CD14-positive monocyte (primary cell): ENCODE measurements around the gene PIGM. TPM values are rescaled to one million over a fixed set of nuclear protein-coding genes. Genes with fewer than 3 reads are reported as not detected.

Experiments
- DNase-seq, 3 donors: peaks; one replicate each; pipeline ENCODE4 v3.0.0-alpha.2; 2011 to 2022
- H2AFZ ChIP-seq: 2 replicates; pipeline ENCODE4 v1.6.0; 2012; ENCODE audit warnings: mild to moderate bottlenecking, low read depth, low read length, inconsistent platforms; ENCODE audit not compliant: insufficient read depth, poor library complexity, severe bottlenecking
- H3K27ac ChIP-seq, 2 donors: 1 replicate in 1 of 2; 2 replicates in 1 of 2; pipeline ENCODE4 v1.5.1; 2012 to 2013; ENCODE audit warnings: low read length in 2 of 2, control low read depth in 1 of 2, inconsistent platforms in 1 of 2, low read depth in 1 of 2, mild to moderate bottlenecking in 1 of 2
- H3K27me3 ChIP-seq, 2 donors: one replicate each; pipeline versions ENCODE4 v1.6.0 to v1.6.1; 2011 to 2013; ENCODE audit warnings: low read length in 2 of 2; ENCODE audit not compliant: control insufficient read depth in 2 of 2, insufficient read depth in 2 of 2
- H3K36me3 ChIP-seq, 2 donors: replicated peaks in 1 of 2; 1 replicate in 1 of 2; 2 replicates in 1 of 2; pipeline versions ENCODE4 v1.5.1 to v1.6.1; 2012 to 2013; ENCODE audit warnings: low read length in 2 of 2, control low read depth in 1 of 2, inconsistent platforms in 1 of 2, mild to moderate bottlenecking in 1 of 2; ENCODE audit not compliant: insufficient read depth in 2 of 2, control insufficient read depth in 1 of 2
- H3K4me1 ChIP-seq, 2 donors: 1 replicate in 1 of 2; 2 replicates in 1 of 2; pipeline versions ENCODE4 v1.5.1 to v1.6.1; 2012 to 2013; ENCODE audit warnings: low read length in 2 of 2, control low read depth in 1 of 2, inconsistent platforms in 1 of 2, mild to moderate bottlenecking in 1 of 2, moderate library complexity in 1 of 2; ENCODE audit not compliant: insufficient read depth in 2 of 2, control insufficient read depth in 1 of 2
- H3K4me2 ChIP-seq: replicated peaks from 2 replicates; pipeline ENCODE3; 2012; ENCODE audit warnings: low read length, moderate library complexity, mild to moderate bottlenecking; ENCODE audit not compliant: poor library complexity, severe bottlenecking; ENCODE audit errors: extremely low read depth
- H3K4me3 ChIP-seq, 3 experiments: fragments of 200-600 bp in 1 of 3; sonication (generic) in 1 of 3; replicated peaks in 1 of 3; 1 replicate in 2 of 3; 2 replicates in 1 of 3; pipeline ENCODE4 v1.5.1; 2011 to 2013; ENCODE audit warnings: low read length in 3 of 3, mild to moderate bottlenecking in 3 of 3, control low read depth in 2 of 3, low read depth in 2 of 3, inconsistent platforms in 1 of 3, moderate library complexity in 1 of 3
- H3K79me2 ChIP-seq: 2 replicates; pipeline ENCODE4 v1.6.0; 2012; ENCODE audit warnings: mild to moderate bottlenecking, control low read depth, inconsistent platforms, low read length, moderate library complexity; ENCODE audit not compliant: insufficient read depth
- H3K9ac ChIP-seq: 2 replicates; pipeline ENCODE4 v1.6.0; 2017; ENCODE audit warnings: low read length, mild to moderate bottlenecking; ENCODE audit not compliant: insufficient read depth, poor library complexity, severe bottlenecking
- H3K9me3 ChIP-seq, 2 donors: replicated peaks in 1 of 2; 1 replicate in 1 of 2; 2 replicates in 1 of 2; pipeline versions ENCODE4 v1.5.1 to v1.6.1; 2012 to 2013; ENCODE audit warnings: low read length in 2 of 2, control low read depth in 1 of 2; ENCODE audit not compliant: control insufficient read depth in 1 of 2, insufficient read depth in 1 of 2
- H4K20me1 ChIP-seq: 2 replicates; pipeline ENCODE4 v1.6.0; 2012; ENCODE audit warnings: mild to moderate bottlenecking, low read length, control low read depth, moderate library complexity; ENCODE audit not compliant: insufficient read depth
- H3K27ac Mint-ChIP-seq, 7 donors: one replicate each; pipeline ENCODE4 v1.8.0; 2020; ENCODE audit warnings: mild to moderate bottlenecking in 7 of 7, mixed read lengths in 7 of 7, moderate library complexity in 6 of 7, inconsistent platforms in 2 of 7
- H3K27me3 Mint-ChIP-seq, 3 donors: one replicate each; pipeline ENCODE4 v1.8.0; 2021 to 2022; ENCODE audit warnings: low read depth in 3 of 3, mild to moderate bottlenecking in 3 of 3, mixed read lengths in 3 of 3, moderate library complexity in 3 of 3, inconsistent platforms in 1 of 3
- H3K36me3 Mint-ChIP-seq, 2 donors: one replicate each; pipeline ENCODE4 v1.8.0; 2020; ENCODE audit warnings: mixed read lengths in 2 of 2, inconsistent platforms in 1 of 2, mild to moderate bottlenecking in 1 of 2
- H3K4me1 Mint-ChIP-seq: one replicate; pipeline ENCODE4 v1.8.0; 2020; ENCODE audit warnings: mild to moderate bottlenecking, mixed read lengths
- H3K4me3 Mint-ChIP-seq, 2 donors: one replicate each; pipeline ENCODE4 v1.8.0; 2020; ENCODE audit warnings: mild to moderate bottlenecking in 2 of 2, mixed read lengths in 2 of 2, moderate library complexity in 1 of 2
- H3K9me3 Mint-ChIP-seq, 7 donors: one replicate each; pipeline ENCODE4 v1.8.0; 2020 to 2022; ENCODE audit warnings: mixed read lengths in 7 of 7, mild to moderate bottlenecking in 6 of 7, moderate library complexity in 6 of 7, inconsistent platforms in 2 of 7
- CTCF ChIP-seq: fragments of 200-600 bp; IDR thresholded peaks from one replicate; pipeline ENCODE4 v1.8.0; 2022; ENCODE audit warnings: antibody characterized with exemption, mild to moderate bottlenecking
- WGBS: methylation state at CpG from one replicate; pipeline ENCODE4 v1.1.5; 2013; ENCODE audit warnings: missing lambda C conversion rate; ENCODE audit not compliant: insufficient coverage; 5-methylcytosine and 5-hydroxymethylcytosine counted together
- intact Hi-C, 2 donors: fragments of 100-400 bp; cut with micrococcal nuclease; formaldehyde crosslinking; loops; one replicate each; pipeline versions ENCODE4 v1.15.0 to v1.15.1; 2023
- polyA plus RNA-seq, 3 donors: library from polyadenylated mRNA; depleted of rRNA in 1 of 3; unstranded in 2 of 3; stranded (reverse) in 1 of 3; fragments of 300-500 nt in 2 of 3; fragments of >200 nt in 1 of 3; fragmentation: Illumina TruSeq in 2 of 3; gene quantifications; 1 replicate in 2 of 3; 2 replicates in 1 of 3; pipeline ENCODE4 v1.2.3, GENCODE V29; 2012 to 2021

The PIGM gene
- polyA plus RNA-seq, 3 donors = 3.7 to 4.2 (median 4.0) TPM

GRCh38 chr1:160004425-160004824, 27.4 kb downstream of the PIGM start:
- TF ChIP-seq CTCF = no peak

GRCh38 chr1:160004001-160004400, 27.8 kb downstream of the PIGM start:
- Histone ChIP-seq H3K79me2 (no peaks in the 10 kb centered on the region), H4K20me1 (no peaks in the 10 kb centered on the region), H3K27me3 (peaks cover 0 to 5% of the 10 kb centered on the region in 2 donors), H3K4me3 (no peak overlapping the region), H3K4me1 (peaks cover 3 to 4% of the 10 kb centered on the region in 2 donors), H3K9ac (no peak overlapping the region), H3K4me2 (no peak overlapping the region), H3K9me3 (no peaks in the 10 kb centered on the region), H3K27ac (no peak overlapping the region), H3K36me3 (no peaks in the 10 kb centered on the region), H2AFZ (no peak overlapping the region)
- no peak overlapping the region for H3K27ac Mint-ChIP-seq
- no peak for DNase-seq
- no peaks in the 10 kb centered on the region for H3K36me3 Mint-ChIP-seq
- H3K9me3 Mint-ChIP-seq = peaks cover 0 to 2% (median 0%) of the 10 kb centered on the region in 7 donors
- peaks cover 5 to 10% (median 6%) of the 10 kb centered on the region in 3 donors for H3K27me3 Mint-ChIP-seq
- intact Hi-C loops = loop anchor here in 1 of 2 donors (10.0 kb wide), 1 partner anchor 219 kb away; the partner anchor contains the start of gene DUSP23
- 100% methylated on average over 1 of the region's 1 CpG for WGBS
- TF ChIP-seq CTCF = no peak
- H3K4me3 Mint-ChIP-seq = no peak overlapping the region
- peaks cover 2% of the 10 kb centered on the region for H3K4me1 Mint-ChIP-seq

More at GRCh38 chr1:160004425-160004824, 27.4 kb downstream of the PIGM start:
- Histone ChIP-seq H2AFZ (no peak overlapping the region), H3K4me1 (peaks cover 7 to 9% of the 10 kb centered on the region in 2 donors), H3K36me3 (no peaks in the 10 kb centered on the region), H3K4me2 (no peak overlapping the region), H3K9ac (no peak overlapping the region), H3K27me3 (peaks cover 0 to 4% of the 10 kb centered on the region in 2 donors), H3K4me3 (no peak overlapping the region), H4K20me1 (no peaks in the 10 kb centered on the region), H3K27ac (no peak overlapping the region), H3K79me2 (no peaks in the 10 kb centered on the region), H3K9me3 (no peaks in the 10 kb centered on the region)
- Mint-ChIP-seq H3K4me3 (no peak overlapping the region), H3K36me3 (no peaks in the 10 kb centered on the region), H3K27me3 (peaks cover 2 to 9% (median 5%) of the 10 kb centered on the region in 3 donors), H3K9me3 (no peaks in the 10 kb centered on the region), H3K27ac (no peak overlapping the region), H3K4me1 (peaks cover 6% of the 10 kb centered on the region)
- WGBS = 96% methylated on average over 2 of the region's 2 CpGs
- intact Hi-C loops = loop anchor here in 1 of 2 donors (10.0 kb wide), 1 partner anchor 220 kb away; the partner anchor contains the start of gene DUSP23
- DNase-seq = no peak
